Measurements from ENCODE around the gene DSG3.
"Not testable (repeated sequence)": the region's sequence is repeated elsewhere in the genome, so short reads cannot be mapped to it uniquely, and the experiment has no call there.

Gene DSG3

DNA sequence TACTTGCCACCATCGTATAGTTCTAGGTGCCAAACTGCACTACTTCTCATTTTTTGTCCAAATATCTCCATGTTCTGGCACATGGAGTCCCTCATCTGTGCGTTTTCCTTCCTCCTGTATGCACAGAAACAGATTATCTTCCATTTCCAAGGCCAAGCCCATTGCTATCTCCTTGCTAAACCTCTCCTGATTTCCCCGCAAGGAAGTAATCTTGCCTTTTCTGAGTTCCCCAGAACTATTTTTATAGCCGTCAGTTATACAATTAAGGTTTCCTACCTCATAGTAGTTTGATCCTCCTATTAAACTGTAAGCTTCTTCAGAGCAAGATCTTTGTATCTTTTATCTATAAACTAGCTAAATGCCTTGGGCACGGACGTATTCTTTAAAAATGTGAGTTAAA, 57.6 kb downstream of the DSG3 start:
- DNase-seq (ENCODE audit: low read depth) = no peak
- TF ChIP-seq, protein P1, sequence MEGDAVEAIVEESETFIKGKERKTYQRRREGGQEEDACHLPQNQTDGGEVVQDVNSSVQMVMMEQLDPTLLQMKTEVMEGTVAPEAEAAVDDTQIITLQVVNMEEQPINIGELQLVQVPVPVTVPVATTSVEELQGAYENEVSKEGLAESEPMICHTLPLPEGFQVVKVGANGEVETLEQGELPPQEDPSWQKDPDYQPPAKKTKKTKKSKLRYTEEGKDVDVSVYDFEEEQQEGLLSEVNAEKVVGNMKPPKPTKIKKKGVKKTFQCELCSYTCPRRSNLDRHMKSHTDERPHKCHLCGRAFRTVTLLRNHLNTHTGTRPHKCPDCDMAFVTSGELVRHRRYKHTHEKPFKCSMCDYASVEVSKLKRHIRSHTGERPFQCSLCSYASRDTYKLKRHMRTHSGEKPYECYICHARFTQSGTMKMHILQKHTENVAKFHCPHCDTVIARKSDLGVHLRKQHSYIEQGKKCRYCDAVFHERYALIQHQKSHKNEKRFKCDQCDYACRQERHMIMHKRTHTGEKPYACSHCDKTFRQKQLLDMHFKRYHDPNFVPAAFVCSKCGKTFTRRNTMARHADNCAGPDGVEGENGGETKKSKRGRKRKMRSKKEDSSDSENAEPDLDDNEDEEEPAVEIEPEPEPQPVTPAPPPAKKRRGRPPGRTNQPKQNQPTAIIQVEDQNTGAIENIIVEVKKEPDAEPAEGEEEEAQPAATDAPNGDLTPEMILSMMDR (IDR thresholded peaks at IDR 0.05; ENCODE audit: low read depth, low read length, missing control alignments) = no peak
- H3K4me3 ChIP-seq (ENCODE audit: low read depth, low read length) = no peak overlapping the region

DNA sequence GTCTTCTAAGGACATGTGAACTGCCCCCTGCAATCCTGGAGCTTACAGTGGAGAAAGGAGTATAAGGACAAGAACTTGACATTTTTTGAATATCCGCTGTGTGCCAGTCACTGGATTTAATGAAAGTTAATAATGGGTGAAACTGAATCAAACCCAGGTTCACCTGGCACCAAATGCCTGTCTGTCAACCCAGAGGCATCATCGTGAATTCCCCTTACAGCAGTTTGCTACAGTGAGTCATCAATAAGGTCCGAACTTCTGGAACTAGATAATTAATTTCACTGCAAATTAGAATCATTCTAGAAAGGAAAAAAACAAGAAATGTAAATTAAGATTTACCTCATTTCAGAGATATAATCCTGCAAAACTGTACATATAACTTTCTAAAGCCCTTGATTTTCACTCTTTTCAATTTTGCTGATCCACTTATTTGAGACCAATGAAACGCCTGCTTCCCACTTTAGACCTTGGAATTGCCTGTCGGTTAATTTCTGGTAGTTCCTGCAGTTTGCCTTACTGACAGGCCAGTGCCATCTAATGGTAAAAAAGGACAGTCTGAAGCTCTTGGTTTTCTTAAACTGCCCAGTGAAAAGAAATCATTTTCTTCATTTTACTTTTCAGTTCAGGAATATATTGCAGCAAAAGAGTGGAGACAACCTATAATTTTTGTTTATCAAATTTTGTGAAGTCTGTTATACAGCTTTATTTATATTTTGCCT, 58.6 kb downstream of the DSG3 start:
- no peak overlapping the region for H3K4me3 ChIP-seq (ENCODE audit: low read depth, low read length)
- no peak for DNase-seq (ENCODE audit: low read depth)
- TF ChIP-seq, protein P1 (IDR thresholded peaks at IDR 0.05; ENCODE audit: low read depth, low read length, missing control alignments) = no peak

GRCh38 chr18:31507124-31507523, 59.6 kb downstream of the DSG3 start:
- H3K4me3 ChIP-seq (ENCODE audit: low read depth, low read length); DNase-seq (ENCODE audit: low read depth): not testable (repeated sequence)

- H3K4me3 ChIP-seq (ENCODE audit: low read depth, low read length) = no peak overlapping the region
- TF ChIP-seq, protein P1 (IDR thresholded peaks at IDR 0.05; ENCODE audit: low read depth, low read length, missing control alignments) = no peak
- no peak for DNase-seq (ENCODE audit: low read depth)
Measured at GRCh38 chr18:31508781-31509180, 61.2 kb downstream of the DSG3 start.

DNA sequence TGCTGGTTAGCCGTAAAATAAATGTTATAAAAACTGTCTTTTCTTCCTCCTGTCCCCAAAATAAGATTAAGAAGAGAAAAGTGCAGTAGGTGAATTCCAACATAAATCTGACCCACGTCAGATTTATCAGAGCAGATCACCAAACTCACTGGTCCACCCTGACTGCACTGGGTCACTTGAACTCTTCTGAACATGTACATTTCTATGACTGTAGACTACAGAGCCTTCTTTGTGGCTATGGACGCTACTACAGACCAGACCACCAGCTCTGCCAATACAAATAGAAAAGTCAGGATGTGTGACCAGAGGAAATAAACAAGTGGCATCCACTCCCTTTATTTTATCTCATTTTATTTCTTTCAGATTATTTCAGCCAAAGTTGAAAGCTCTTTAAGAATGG, 62.0 kb downstream of the DSG3 start:
- TF ChIP-seq, protein P1 (IDR thresholded peaks at IDR 0.05; ENCODE audit: low read depth, low read length, missing control alignments) = no peak
- DNase-seq (ENCODE audit: low read depth) = no peak
- H3K4me3 ChIP-seq (ENCODE audit: low read depth, low read length) = no peak overlapping the region

GRCh38 chr18:31510319-31510718, 62.8 kb downstream of the DSG3 start:
- no peak for DNase-seq (ENCODE audit: low read depth)
- H3K4me3 ChIP-seq (ENCODE audit: low read depth, low read length) = no peak overlapping the region
- TF ChIP-seq, protein P1 (IDR thresholded peaks at IDR 0.05; ENCODE audit: low read depth, low read length, missing control alignments) = no peak

DNA sequence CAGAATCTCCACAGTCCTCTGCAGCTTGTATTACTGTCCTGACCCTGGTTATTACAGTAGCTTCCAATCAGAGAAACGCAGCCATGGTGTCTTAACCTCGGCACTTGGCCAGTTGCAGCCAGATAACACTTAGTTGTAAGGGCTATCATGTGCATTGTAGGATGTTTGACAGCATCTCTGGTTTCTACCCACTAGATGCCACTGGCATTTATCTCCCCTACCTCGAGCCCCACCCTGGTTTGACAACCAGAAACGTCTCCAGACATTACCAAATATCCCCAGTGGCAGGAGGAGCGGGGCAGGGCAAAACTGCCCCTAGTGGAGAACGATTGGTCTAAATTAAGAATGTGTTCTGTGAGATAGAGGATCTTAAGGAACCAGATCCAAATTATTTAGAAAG, 63.6 kb downstream of the DSG3 start:
- TF ChIP-seq, protein P1 (IDR thresholded peaks at IDR 0.05; ENCODE audit: low read depth, low read length, missing control alignments) = peak; percentile 25

More for the DNA sequence above, 63.6 kb downstream of the DSG3 start:
- no peak for DNase-seq (ENCODE audit: low read depth)
- H3K4me3 ChIP-seq (ENCODE audit: low read depth, low read length) = no peak overlapping the region

Data from GM12864 (cell line).